ENCODE measurements around the gene MALAT1.

Gene MALAT1

DNA sequence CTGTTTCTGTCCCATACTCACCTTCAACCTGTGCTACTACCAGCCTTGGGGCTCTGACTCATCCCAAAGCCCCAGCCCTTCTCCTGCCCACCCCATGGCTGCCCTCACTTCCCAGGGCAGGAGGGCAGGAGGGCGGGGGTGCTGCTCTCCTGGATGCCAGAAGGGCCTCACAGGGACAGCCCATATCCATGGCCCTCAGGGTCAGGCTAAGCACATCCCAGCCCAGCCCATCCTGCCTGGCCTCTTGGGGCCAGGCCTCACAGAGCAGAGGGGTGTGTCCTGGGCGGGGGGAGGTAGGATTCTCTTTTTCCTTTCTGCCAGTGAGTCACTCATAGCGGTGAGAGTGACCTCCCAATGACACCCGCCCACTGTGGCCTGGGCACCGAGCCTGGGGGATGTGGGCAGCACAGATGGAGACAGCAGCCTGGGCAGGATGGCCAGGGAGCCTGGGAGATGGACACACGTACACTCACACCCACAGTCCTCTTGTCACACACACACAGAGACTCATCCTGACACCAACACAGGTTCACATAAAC, 56.9 kb downstream of the MALAT1 start:
- DNase-seq (ENCODE audit: low read depth) = no peak
- no peak for TF ChIP-seq CTCF (IDR thresholded peaks at IDR 0.05; ENCODE audit: insufficient read depth, low read depth, low read length, missing control alignments)
- H3K4me3 ChIP-seq (ENCODE audit: low read depth, low read length) = no peak overlapping the region
